Stimulated activated naive CD8-positive, alpha-beta T cell treated with anti-CD3 and anti-CD28 coated beads, Interleukin-15, Interleukin-2, amounts not matched to agents 100 U/mL and 50 U/mL, for 24 hours (primary cell): ENCODE measurements around the gene TCF4.

ENCODE experiments used
- ATAC-seq: fragments of 150-1000 bp; cut with Tn5 transposase; one replicate; pipeline ENCODE4 v1.10.0; 2021
- DNase-seq: peaks from one replicate; pipeline ENCODE4 v3.0.0; 2021

TCF4 gene

DNA sequence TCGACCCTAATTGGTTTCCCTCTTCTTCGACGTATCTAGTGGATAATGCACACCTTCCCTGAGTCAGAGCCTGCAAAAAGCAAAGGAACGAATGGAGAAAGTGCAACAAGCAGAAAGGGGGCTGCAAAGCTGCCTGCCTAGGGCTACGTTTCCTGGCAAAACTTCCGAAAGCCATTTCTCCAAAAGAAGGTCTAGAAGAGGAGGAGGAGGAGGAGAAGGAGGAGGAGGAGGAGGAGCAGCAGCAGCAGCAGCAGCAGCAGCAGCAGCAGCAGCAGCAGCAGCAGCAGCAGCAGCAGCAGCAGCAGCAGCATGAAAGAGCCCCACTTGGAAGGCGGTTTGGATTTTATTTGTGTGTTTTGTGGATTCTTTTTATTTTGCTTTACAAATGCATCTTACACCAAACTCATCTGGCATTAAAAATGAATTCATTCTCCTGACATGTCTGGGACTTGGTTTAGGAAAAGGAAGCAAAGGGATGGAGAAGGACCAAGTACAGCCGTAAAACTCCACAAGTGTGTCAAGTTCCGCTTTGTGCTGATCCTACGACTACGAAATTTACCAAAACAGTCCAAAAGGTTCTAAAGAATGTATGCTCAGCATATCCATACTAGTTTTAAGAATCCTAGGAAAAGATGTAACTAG, 2.0 kb downstream of the TCF4 start:
- DNase-seq (no peak), ATAC-seq (no peak)

DNA sequence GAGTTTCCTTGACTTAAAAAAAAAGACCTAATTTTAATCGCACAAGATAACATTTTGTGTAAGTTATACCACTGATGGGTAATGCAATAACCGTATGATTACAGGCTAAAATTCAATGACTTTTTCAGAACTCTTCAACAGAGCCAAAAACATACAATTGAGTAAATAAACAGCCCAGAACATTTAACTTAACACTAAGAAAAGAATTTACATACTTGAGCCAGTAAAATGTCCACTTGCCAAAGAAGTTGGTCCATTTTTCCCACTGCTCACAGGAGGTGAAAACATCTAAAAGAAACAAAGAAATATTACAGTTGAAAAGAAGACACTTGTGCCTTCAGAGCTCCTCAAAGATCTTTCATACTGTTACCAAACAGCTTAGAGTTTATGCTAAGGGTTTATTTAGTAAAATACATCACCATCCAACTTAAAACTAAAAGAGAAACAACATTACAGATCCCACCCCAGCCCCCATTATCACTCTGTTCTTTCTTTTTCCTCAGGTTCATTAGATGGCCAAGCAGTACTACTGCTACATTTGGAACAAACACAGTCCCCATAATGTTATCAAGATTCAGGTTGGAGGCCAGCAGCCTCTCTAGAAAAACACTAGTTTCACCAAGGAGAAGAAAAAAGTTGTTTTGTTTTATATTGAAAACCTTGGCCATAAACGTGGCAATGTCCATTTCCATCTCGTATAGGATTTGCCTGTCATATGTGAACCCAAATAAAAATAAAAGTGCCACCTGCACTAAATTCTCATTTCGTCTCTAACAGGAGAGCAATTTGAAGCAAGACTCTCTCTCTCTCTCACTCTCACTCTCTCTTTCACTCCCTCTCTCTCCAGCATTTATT, 2.7 kb downstream of the TCF4 start:
- no peak for DNase-seq
- no peak for ATAC-seq

DNA sequence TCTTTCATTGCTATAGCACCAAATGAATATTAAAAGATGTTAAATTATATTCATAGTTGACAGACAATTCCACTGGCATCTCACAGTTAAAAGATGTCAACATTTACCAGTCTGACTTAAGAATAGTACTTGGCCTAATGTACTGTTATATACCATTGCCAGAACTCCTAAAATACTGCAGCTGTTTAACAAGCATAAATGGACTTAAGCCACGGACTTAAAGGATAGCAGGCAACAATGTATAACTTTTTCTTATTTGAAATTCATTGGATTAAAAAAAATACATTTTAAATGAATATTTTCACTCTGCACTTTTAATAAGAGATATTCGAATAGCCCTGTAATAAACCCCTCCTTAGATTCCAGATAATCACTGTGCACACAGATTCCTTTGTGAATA, 3.8 kb downstream of the TCF4 start:
- DNase-seq (no peak), ATAC-seq (no peak)

DNA sequence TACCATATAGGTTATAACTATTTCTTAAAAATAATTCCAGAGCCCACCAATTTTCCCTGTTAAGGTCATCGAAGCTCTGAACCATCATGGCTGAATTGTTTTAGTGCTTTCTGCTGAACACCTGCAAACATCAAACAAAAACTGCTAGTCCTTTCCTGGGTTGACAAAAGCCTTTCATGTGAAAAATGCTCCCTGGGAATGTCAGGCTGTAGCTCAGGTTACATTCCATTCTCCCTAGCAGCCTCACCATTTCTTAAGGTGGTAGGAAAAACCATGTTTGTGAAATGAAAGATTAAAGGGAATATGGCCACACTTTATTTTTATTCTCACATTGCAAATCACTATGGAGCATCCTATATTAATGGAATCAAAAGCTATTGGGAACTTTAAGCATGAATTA, 5.7 kb downstream of the TCF4 start:
- no peak for DNase-seq
- no peak for ATAC-seq

DNA sequence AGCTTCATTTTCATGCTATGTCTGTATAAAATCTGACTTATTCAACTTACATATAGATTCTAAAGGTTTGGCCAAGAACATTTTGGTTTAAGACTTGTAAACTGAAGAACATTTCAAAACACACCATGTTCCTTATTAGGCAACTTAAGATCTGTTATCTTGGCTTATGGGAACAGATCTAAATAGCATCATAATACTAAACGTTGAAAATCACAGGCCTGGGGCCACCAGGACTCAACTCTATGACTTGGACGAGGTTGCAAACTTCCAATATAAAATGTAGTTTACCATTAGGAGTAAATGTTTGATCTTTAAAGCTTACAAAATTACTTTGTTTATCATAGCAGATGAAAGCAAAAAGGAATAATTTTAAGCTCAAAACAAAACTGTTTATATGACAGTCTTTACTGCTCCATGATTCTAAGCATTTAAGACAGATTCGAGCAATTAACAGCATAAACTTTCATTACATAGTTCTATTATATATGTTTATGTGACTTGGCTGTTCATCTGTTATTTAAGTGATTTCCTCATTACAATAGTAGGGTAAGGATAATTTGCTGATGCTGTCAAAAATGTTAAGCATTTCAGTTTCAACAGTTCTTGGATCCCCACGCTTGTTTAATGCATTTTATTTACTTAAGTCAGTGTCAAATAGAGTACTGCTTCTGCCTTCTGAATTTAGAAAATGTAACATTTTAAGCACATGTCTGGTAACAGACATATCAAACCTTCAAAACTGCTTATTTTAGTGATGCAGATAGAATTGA, 8.3 kb downstream of the TCF4 start:
- ATAC-seq, result no peak
- DNase-seq, result no peak

DNA sequence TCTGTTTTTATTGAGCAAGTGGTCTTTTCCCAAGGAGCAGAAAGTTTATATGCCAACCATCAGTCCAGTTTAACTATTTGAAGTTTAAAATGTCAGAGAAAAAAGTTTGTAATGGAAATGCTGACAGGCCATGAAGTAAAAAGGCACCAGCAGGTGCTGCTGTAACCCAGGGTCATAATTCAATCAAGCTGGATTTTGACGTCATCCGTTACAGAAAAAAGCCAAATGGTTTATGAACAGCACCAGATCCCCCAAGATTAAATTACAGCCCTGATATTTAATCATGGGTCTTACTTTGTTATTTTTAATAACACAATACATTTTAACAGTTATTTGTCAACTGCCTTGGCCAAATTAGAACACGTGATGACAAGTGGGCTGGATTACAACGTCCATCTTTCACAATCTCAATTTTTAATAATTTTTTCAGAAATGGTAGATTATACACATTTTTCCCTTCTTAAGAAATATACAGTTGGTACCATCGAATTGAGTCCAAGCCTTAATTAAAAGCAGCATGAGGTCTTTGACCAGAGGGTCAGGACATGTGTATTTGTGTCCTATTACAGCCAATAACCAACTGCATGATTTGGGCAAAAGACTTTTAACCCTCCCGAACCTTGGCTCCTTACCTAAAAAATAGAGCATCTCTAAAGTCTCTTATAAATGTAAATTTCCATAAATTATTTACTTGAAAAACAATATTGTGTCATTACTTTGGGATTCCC, 10.0 kb downstream of the TCF4 start:
- ATAC-seq, result no peak
- DNase-seq, result no peak

DNA sequence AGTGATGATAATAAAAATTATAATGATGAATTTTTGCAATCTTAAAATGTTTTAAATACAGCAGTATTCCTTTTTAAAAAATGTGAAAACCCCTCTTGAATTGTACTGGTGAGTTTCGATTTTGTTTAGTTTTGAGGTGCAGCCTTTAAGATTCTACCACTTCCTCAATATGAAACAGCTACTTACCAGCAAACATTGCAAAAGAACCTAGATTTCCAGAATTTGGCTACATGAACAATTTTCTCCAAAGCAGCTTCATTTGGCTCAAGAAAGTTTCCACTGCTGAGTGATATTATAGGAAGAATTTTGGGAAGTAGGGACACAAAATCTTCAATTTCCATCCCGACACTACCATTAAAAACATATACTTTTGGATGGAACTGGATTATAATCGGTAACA, 12.0 kb downstream of the TCF4 start:
- no peak for ATAC-seq
- DNase-seq, result no peak

DNA sequence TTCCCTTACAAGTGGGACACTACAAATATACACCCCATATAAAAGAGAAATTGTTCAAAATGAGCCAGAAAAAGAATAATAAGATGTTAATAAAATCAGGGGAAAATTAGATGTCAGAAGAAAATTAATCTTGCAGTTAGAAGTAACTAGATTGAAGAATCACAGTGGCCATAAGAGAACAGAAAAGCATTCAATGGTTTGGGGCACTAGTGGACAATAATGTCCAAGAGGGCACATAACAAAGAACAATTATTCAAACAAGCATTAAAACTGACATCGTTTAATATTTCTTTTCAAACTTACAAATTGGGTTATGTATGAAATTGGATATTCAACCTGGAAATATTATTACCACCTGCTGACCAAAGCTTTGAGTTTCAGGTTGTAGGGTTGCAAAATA, 12.9 kb downstream of the TCF4 start:
- DNase-seq, result no peak
- no peak for ATAC-seq

DNA sequence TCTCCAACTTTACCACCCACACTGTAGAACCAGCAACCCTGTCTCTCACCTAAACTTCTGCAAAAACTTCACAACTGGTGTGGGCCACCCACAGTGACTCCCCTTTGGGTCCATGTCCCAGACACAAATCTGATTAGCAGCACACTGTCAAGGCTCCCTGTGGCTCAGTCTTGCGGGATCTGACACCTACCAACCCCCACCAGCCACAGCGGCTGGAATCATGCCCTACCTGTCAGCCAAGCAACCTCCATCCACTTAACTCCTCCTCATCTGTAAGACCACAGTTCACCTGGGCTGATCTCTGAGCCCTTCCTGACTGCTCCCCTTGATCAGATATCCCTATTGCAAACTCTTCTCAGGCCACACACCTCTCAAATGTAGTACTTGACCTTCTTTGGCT, 14.6 kb downstream of the TCF4 start:
- DNase-seq, result no peak
- ATAC-seq, result no peak

DNA sequence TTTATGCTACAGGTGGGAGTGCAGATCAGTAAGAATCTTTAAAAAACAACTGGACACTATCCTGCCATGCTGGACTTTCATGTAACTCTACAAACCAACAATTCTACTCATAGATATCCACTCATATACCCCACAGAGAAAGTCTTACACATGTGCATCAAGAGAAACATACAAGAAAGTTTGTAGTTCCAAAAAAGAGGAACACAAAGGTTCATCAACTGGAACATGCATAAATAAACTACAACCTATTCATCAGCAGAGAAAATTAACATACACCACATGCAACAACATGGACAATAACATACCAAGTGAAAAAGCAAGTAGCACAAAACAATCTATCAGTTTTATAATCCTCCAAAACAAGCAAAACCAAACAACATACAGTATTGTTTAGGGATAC, 17.0 kb downstream of the TCF4 start:
- no peak for DNase-seq
- no peak for ATAC-seq

DNA sequence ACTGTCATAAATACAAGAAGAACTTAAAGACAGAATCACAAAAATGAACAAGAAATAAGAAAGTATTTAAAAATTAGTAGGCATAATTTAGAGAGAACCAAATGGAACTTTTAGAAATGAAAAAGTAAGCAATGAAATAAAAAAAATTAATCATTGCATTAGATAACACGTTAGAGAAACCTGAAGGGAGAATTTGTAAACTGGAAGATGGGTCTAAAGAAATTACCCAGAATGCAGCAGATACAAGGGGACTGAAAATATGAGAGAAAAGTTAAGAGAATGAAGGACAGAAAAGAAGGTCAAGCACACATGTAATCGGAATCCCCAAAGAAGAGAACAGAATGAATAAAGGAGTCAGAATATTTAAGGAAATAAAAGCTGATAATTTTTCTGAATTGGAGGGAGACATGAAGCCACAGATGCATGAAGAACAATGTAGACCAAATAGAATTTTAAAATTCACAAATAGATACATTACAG, 21.5 kb downstream of the TCF4 start:
- ATAC-seq, result no peak

DNA sequence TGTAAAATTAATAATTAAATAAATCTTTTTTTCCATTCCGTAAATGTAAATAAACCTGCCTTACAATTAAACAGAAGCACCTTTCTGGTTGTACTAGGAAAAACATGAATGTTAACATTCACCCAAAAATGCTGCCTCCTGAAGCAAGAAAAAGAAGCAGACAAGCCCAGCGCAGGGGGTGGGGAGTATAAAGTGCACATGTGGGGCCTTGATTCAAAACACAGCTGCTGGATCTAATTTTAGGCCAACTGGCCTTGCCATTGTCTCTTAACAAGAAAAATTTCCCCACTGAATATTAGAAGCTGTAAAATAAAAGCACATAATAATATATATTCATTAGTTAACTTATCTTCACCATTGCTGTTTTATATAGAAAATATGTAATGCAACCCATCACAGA, 28.3 kb downstream of the TCF4 start:
- ATAC-seq, result no peak

More for the DNA sequence above, 21.5 kb downstream of the TCF4 start:
- DNase-seq, result no peak

DNA sequence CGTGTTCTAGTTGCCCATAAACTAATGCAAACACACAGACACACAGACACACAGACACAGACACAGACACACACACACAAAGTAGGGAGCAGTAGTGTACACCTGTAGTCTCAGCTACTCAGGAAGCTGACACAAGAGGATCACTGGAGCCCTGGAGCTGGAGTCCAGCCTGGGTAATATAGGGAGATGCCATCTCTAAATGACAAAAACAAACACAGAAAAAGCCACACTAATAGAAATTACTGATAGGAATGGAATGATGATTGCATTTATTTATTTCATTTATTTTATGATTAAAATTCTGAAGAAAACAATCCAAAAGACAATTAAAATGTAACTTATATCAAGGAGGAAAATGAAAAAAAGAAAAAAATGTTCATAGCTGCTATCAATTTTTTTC, 30.8 kb downstream of the TCF4 start:
- DNase-seq, result no peak
- ATAC-seq, result no peak

More for the DNA sequence above, 28.3 kb downstream of the TCF4 start:
- DNase-seq, result no peak

DNA sequence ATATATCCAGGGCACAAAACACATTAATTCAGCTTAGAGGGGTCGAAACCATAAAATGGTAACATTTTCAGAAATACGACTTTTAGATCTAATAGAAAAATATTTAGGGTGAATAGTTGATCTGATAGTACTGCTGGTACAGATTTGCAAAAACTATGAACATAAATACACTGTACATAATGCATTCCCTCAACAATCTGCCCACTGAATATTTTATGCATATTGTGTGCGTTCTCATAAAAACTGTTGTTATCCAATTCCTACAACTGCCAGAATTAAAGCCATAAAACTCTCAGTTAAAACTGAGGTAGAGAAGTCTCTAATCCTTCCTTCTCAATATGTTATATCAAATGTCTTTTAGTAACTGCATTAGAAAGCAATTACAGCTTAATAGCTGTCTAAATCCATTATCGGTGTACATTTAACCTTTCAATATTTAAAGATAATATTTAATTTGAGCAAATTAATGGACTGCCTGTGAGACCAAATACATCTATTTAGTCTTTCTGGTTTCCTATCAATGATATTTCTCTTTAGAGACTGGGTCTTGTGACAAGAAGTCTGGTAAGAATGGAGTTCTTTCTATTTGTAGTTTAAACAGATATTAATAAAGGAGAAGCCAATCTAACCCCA, 32.5 kb downstream of the TCF4 start:
- DNase-seq, result no peak
- ATAC-seq, result no peak

DNA sequence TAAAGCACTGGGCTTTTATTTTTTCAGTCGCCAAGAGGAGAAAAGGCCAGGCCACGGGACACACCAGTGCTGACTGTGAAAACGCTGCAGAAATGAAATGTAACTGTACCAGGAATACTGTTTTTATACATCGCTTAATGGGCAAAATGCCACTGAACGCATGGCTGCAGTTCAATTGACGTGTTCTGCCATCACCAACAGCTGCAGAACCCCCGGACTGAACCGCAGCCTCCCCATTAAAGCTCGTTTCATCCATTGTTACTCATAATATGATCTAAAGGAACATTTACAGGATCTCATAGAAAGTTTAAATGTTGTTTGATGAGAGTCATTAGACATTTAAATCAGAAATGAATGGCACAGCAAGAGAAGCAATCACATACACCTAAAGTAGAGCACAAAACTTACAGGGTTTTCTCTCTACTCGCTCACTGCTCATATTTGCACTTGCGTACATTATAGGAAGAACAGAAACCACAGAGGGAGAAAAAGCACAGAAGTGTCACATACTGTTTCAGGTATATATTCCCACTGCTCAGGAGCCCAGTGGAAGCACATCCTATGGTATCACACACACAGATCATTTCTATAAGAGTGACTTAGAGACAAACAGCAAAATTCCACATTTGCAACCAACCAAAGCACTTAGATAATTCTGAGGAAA, 35.3 kb downstream of the TCF4 start:
- no peak for DNase-seq
- ATAC-seq, result no peak

DNA sequence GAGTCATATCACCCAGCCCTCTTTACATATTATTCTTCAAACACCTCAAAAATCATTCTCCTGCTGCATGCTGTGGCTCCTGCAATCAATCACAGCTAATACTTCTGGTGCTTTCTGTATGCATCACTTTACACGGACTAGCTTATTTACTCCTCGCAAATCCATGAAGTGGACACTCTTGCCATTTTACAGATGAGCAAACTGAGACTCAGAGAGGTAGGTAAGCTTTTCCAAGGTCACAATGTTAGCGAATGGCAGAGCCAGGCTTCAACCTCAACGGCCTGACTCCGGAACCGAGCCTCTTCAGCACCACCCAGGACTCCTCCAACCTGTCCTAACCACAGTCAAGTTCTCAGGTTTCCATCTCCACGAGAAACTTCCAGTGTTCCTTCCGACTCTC, 36.8 kb downstream of the TCF4 start:
- DNase-seq, result no peak

DNA sequence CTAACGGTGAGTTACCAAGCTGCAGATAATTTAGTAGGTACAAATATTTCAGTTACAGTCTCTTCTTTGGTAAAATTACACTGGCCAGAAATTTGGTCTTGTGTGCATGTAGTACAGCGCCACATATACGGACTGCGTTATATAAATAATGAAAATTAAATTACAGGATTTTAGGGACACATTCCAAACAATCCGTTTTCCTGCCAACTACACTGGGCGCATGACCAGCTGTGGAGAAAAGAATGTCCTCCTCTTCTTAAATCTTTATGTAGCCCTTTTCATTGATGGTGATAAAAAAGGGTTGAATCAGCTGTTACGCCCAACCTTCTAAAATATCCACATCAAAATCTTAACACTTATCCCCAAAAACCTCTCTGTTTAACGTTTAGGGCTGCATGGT, 37.5 kb downstream of the TCF4 start:
- no peak for ATAC-seq
- DNase-seq, result no peak

More for the DNA sequence above, 36.8 kb downstream of the TCF4 start:
- no peak for ATAC-seq

DNA sequence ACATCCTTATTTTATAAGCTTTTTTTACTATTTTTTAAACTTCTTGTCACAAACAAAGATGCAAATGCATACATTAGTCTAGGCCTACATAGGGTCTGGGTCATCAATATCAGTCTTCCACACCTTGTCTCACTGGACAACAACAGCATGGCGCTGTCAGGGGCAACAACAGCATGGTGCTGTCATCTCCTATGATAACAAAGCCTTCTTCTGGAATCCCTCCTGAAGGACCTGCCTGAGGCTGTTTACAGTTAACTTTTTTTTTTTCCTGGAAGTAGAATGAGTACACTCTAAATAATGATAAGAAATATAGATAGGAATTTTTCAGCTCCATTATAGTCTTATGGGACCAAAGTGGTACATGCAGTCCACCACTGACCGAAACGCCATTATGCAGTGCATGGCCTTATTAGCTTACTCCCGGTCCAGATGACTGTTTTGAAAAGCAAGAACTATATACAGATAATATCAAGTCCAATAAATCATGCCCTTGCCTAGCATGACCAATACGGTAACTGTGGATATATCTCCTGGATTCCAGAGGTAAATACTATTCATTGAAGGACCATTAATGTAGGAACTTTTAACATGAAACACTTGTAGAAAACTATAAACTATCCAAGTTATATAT, 38.4 kb downstream of the TCF4 start:
- DNase-seq, result no peak

DNA sequence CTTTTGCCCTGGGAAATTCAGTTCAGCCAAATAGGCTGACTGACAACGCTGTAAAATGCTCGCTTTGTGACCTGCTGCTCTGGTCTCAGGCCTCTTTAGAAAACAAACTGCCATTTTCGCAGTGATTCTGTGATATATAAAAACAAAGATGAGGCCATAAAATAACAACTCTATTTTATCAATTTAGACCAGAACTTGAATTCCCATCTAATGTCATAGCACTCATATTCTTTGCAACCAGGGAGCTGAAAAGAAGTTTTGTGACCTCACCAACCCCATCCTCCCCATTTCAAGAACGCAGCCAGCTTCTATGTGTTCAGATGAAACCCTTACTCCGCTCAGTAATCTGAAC, 40.3 kb downstream of the TCF4 start:
- ATAC-seq, result no peak
- no peak for DNase-seq

More for the DNA sequence above, 38.4 kb downstream of the TCF4 start:
- no peak for ATAC-seq

DNA sequence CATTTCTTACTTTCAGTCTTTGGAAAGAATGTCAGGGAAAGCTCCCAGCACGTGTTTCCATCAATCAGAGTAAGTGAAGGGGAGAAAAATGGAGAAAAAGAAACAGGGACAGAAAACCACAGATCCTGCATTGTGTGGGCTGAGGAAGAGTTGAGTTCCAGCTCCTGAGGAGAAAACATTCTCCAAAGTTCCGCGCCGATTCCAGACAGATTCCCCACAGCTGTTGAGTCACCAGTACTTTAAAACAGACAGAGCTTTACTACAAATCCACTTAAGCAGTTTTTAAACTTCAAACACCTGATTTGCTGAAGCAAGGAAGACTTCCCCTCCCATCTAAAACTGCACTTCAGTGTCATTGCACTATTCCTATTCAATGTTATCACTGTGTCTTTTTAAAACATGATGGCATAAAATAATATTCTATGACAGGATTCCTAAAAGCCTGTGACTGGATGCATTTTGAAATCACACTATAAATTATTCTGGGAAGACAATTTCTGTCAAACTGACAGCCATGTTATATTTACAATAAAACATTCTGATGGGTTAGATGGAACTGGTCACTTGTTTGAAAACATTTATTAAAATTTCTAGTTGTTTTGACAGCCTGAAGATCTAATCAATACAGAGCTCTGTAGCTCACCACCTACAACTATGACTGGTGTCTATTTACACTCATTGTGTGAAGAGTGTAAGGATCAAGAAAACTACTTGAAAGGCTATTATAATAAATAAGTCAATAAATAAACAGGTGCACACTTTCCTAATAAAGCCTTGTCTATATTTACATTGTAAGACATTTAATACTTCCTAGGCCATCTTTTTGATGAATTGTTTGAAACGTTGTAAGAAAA, 40.9 kb downstream of the TCF4 start:
- ATAC-seq (no peak), DNase-seq (no peak)
